Kidney epithelial cell (primary cell): ENCODE measurements around the gene TJP3. TPM values are rescaled to one million over a fixed set of nuclear protein-coding genes. Genes with fewer than 3 reads are reported as not detected.

Experiments used
- DNase-seq: peaks from one replicate; pipeline ENCODE4 v3.0.0-alpha.2; 2010; ENCODE audit warnings: low read depth
- H3K27me3 ChIP-seq: 2 replicates; pipeline ENCODE4 v1.6.0; 2011; ENCODE audit warnings: low read length; ENCODE audit not compliant: control insufficient read depth, insufficient read depth
- H3K36me3 ChIP-seq: 2 replicates; pipeline ENCODE4 v1.5.1; 2011; ENCODE audit warnings: low read length; ENCODE audit not compliant: control insufficient read depth, insufficient read depth
- H3K4me3 ChIP-seq: 2 replicates; pipeline ENCODE4 v1.5.1; 2011; ENCODE audit warnings: low read depth, mild to moderate bottlenecking, control low read depth, low read length
- CTCF ChIP-seq: IDR thresholded peaks from 2 replicates; pipeline ENCODE4 v1.5.1; 2011; ENCODE audit warnings: mild to moderate bottlenecking, moderate library complexity, low read length, control low read depth, inconsistent platforms; ENCODE audit not compliant: insufficient read depth, poor library complexity, severe bottlenecking
- total RNA-seq: library from RNA; depleted of rRNA; stranded (reverse); fragments of >200 nt; gene quantifications from 2 replicates; pipeline ENCODE4 v1.2.3, GENCODE V29; 2015

Gene TJP3
- total RNA-seq, 1 donor from 2014 or later = 1.7 TPM

- no peak for DNase-seq
- no peak for TF ChIP-seq CTCF
- Histone ChIP-seq H3K4me3 (no peak within 1 kb of the TSS), H3K36me3 (no peaks in the 10 kb centered on the region), H3K27me3 (peaks cover 18% of the 10 kb centered on the region)
Measured at GRCh38 chr19:3771906-3772455, 63.8 kb downstream of the TJP3 start, which contains the start of gene RAX2. Gene RAX2, minus strand, starts transcription at chr19:3772228. Its CDS starts 486 bp downstream, at chr19:3771742.

GRCh38 chr19:3773814-3774515, 65.8 kb downstream of the TJP3 start:
- TF ChIP-seq CTCF = no peak
- Histone ChIP-seq H3K27me3 (peaks cover 18% of the 10 kb centered on the region), H3K36me3 (no peaks in the 10 kb centered on the region), H3K4me3 (no peak overlapping the region)
- no peak for DNase-seq

GRCh38 chr19:3774621-3775373, 66.6 kb downstream of the TJP3 start:
- no peaks in the 10 kb centered on the region for H3K36me3 ChIP-seq
- no peak for DNase-seq
- no peak for TF ChIP-seq CTCF

GRCh38 chr19:3775374-3775711, 67.2 kb downstream of the TJP3 start:
- DNase-seq = no peak
- Histone ChIP-seq H3K27me3 (peaks cover 18% of the 10 kb centered on the region), H3K36me3 (no peaks in the 10 kb centered on the region), H3K4me3 (no peak overlapping the region)
- no peak for TF ChIP-seq CTCF

More at GRCh38 chr19:3774621-3775373, 66.6 kb downstream of the TJP3 start:
- Histone ChIP-seq H3K4me3 (no peak overlapping the region), H3K27me3 (peaks cover 18% of the 10 kb centered on the region)

GRCh38 chr19:3775831-3776230, 67.6 kb downstream of the TJP3 start:
- Histone ChIP-seq H3K4me3 (no peak overlapping the region), H3K36me3 (no peaks in the 10 kb centered on the region), H3K27me3 (peaks cover 14% of the 10 kb centered on the region)
- no peak for DNase-seq
- TF ChIP-seq CTCF = no peak
